ENCODE data around the gene EPX.

EPX gene

DNA sequence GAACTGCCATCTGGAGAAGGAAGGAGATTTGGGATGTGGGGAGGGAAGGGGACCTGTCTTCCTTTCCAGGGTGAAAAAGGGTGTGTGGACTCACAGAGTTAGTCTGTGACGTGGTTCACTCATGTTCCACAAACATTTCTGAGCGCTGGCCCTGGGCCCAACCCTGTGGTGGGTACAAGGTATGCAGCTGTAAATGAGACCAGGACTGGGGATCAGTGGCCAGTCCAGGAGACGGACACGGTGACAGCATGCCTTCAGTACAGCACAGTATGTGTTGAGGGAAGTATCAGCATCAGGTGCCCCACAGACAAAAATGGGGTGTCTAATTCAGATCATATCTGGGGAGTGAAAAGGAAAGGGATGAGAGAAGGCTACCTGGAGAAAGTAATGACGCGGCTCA lies 5.5 kb upstream of the EPX start:
- no peak for DNase-seq

DNA sequence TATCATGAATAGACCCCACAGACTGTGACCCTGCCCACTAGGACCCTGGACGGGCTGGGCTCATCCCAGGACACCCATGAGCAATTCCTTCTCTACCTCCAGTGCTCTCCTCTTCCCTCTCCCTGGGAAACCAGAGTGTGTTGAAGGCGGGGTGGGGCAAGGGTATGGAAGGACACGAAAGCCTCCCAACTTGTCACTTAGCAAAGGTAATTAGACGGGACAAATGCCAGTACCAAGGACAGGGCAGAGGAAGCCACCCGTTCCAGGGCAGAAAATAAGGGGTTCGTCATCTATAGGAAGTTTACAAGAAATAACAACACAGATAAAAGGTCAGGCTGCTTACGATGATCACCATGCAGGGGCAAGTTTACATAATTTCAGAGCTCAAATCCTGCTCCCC lies 4.9 kb upstream of the EPX start:
- no peak for DNase-seq

DNA sequence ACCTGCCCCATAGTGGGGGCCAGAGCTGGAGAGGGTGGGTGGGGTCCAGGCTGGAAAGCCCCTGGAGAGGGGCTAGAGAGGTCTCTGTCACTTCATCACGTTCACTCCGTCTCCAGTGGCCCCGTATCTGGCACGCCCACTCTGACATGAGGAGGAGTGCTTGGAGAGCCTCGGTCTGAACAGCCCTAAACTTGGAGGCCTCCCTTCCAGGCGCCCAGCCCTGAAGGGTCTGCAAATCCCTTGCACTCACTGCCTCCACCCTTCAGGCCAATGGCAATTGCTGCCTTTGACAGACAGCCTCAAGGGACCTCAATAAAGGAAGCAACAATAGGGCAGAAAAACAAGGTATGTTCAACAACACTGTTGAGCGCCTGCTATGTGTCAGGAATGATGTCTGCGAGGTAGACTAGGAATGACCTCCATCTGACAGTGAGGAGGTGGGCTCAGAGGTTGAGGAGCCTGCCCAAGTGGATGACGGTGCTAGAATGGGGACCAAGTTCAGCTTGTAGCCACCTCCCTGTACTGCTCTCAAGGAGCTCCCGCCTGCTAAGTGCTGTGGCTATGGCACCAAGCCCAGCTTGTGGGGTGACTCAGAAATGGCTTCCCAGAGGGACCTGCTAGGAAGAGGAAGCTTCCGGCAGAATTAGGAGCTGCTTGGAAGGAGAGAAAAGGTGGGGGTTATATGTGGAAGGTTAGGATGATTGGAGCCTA lies 2.9 kb upstream of the EPX start:
- DNase-seq = no peak

GRCh38 chr17:58191241-58191896 lies 1.2 kb upstream of the EPX start:
- DNase-seq = no peak

GRCh38 chr17:58193641-58194255 lies 1.2 kb downstream of the EPX start:
- DNase-seq = no peak

- no peak for DNase-seq
Measured at GRCh38 chr17:58195518-58196123, 3.1 kb downstream of the EPX start.

DNA sequence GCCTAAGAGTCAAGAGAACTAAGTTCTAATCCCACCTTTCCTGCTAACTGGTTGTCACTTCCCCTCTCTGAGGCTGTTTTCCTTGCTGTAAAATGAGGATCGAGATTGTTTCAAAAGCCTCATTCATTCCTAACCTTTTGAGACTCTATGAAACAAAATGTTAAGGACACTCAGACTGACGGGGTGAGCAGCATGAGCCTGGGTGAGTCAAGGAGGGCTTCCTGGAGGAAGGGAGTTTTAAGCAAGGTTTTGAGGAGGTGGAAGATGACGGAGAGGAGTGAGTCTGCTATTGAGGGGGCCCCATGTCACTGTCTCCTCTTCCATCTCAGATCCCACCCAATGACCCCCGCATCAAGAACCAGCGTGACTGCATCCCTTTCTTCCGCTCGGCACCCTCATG lies 4.1 kb downstream of the EPX start:
- DNase-seq = no peak

GRCh38 chr17:58200024-58200633 lies 7.6 kb downstream of the EPX start:
- DNase-seq = peak; percentile 16

- DNase-seq = no peak
Measured at GRCh38 chr17:58202859-58203258, 10.3 kb downstream of the EPX start.

- no peak for DNase-seq
Measured at GRCh38 chr17:58204796-58205195, 12.3 kb downstream of the EPX start.

- DNase-seq = no peak
Measured at GRCh38 chr17:58205936-58206335, 13.4 kb downstream of the EPX start.

DNA sequence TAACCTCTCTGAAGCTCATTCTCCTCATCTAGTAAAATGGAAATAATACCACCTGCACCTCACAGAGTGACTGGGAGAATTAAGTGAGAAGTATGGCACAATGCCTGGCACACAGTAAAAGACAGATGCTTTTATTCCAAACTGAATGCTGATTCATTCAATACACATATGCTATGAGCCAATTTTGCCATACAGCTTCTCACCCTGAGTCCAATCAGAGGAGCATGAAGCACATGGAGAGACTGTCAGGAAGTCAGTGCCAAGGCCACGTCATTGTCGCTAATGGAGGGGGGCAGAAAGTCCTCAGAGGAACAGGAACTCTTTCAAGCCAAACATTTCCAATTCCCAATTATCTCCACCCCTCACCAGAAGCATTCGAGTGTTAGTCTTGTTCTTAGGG lies 14.9 kb downstream of the EPX start:
- no peak for DNase-seq

DNA sequence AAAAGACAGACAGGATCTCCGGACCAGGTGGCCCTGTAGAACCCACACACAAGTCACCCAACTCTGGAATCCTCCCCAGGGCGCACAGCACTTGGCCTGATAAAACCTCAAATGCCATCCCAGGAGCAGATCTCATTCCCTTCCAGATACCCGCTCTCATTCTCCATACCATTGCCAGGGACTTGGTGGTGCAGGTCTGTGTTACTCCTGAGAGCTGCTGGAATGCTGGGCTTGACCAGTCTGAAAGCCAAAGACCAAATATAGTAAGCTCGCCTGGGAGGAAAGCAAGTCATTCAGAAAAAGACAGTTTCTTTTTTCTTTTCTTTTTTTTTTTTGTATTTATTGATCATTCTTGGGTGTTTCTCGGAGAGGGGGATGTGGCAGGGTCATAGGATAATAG lies 15.8 kb downstream of the EPX start:
- DNase-seq = no peak

DNA sequence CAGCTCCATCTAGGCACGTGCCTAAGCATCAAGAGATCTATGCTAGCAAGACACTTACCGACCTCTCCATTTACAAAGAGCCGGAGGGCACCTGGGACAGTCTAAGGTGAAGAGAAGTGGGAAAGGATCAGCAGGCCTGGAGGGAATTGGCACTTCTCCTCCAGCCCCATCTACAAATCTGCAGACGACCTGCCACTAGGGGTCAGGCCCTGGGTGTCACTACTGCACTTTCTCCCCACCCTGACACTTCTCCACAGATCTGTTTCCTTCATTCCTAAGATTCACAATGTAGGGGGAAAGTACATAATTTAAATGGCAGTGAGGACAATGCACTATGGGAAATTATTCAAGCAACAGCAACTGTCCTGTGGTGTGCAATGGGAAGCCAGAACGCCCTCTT lies 18.4 kb downstream of the EPX start:
- no peak for DNase-seq

DNA sequence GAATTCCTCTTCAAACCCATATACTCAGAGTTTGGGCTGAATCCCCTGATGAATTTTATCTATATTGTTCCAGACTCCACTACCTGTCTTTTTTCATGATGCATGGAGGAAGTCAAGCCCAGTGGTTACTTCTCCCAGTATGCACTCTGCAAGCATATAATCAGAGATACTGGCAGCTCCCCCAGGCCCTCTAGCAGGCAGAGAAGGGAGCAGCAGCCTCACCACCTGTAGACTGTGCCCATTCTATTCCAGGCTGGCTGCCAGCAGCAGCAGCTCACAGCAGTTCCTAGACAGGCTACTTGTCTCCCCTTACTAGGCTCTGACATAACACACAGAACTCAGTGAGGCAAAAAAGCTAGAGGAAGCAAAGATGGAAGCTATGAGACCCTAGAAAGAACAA lies 23.2 kb downstream of the EPX start:
- DNase-seq = no peak

GRCh38 chr17:58217766-58218165 lies 25.2 kb downstream of the EPX start:
- DNase-seq = no peak

DNA sequence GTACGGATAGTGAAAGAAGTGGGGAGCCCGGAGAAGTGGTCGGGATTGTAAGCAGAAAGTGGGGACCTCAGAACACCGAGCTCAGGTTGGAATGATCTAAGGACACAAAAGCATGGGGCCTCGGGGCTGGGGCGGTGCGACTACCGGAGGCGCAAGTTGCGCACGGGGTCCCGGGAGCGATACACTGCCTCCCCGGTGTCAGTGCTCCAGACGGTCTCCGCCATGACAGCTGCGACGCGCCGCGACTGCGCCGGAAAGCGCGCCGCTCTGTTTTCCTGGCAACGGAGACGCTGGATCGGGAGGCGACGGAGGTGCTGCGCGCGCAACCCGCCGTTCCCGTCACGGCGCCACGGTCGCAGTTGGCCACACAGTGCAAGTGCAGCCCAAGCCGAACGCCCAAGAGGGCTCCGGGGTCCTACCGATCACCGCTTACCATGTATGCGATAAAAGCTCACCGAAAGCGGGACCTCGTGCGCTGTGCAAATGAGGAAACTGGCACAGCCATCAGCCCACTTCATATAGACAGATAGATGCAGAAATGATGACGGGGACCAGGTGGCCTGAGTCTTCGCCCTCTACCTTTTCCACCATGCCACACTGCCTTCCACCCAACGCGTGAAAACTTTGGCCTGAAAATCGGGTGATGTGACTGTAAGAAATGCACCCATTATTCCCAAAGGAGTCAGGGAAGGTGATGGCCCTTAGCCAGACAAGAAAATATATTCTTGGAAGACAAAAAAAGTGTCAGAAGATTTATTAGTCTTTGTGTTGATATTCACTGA lies 26.7 kb downstream of the EPX start, which contains the start of gene MKS1:
Gene MKS1 (minus strand): TSS at position 249 of the 782 bp plus-strand sequence. CDS start 25 bp downstream, at position 224.
- peak; percentile 95 for DNase-seq

- no peak for DNase-seq
Measured at GRCh38 chr17:58219789-58220183, 27.3 kb downstream of the EPX start.

- no peak for DNase-seq
Measured at GRCh38 chr17:58224315-58224714, 31.8 kb downstream of the EPX start.

DNA sequence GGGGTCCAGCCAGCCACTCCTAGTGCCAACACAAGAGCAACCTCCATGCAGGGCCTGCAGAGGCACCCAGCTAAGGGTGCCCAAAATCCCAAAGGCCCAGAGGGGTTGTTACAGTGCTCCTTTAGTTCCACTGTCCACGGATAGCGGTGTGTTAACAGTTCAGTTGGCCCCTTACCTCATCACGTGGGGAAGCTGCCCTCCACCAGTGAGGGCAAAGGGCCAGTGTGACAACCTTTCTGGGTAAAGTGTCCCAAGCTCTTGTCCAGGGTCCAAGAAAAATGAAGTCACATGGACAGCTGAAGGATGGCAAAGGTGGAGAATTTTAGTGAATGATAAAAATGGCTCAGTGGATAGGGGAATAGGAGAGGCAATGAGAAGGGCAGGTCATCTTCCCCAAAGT lies 35.2 kb downstream of the EPX start:
- DNase-seq = no peak

- no peak for DNase-seq
Measured at GRCh38 chr17:58228679-58229078, 36.2 kb downstream of the EPX start.

GRCh38 chr17:58229384-58229783 lies 36.9 kb downstream of the EPX start:
- DNase-seq = no peak

- DNase-seq = no peak
Measured at GRCh38 chr17:58229881-58230280, 37.4 kb downstream of the EPX start.

Data from central memory CD4-positive, alpha-beta T cell (primary cell).